Measurements from ENCODE around the gene TUBB2B. TPM values are rescaled to one million over a fixed set of nuclear protein-coding genes. Genes with fewer than 3 reads are reported as not detected.

TUBB2B gene
- polyA plus RNA-seq, 3 donors = 0.15 to 3.5 TPM; not detected in 1

GRCh38 chr6:3231247-3232016 lies 4.0 kb upstream of the TUBB2B start:
- DNase-seq = no peak
- peaks cover 27 to 44% of the 10 kb centered on the region in 2 donors for H3K4me1 ChIP-seq (ENCODE audit: control insufficient read depth in 1 of 2, insufficient read depth in 2 of 2, low read length in 2 of 2)
- H3K4me1 Mint-ChIP-seq = peaks cover 36% of the 10 kb centered on the region
- peak overlapping the region; percentile 52 for H3K4me2 ChIP-seq (replicated peaks; ENCODE audit: extremely low read depth, low read length, poor library complexity, severe bottlenecking)
- peaks cover 2 to 8% of the 10 kb centered on the region in 2 donors for H3K36me3 Mint-ChIP-seq
- intact Hi-C loops (cut with micrococcal nuclease) = no loop called here
- peaks cover 0 to 28% (median 8%) of the 10 kb centered on the region in 7 donors for H3K9me3 Mint-ChIP-seq
- TF ChIP-seq CTCF (IDR thresholded peaks at IDR 0.05) = no peak
- H3K9ac ChIP-seq (ENCODE audit: insufficient read depth, low read length, poor library complexity, severe bottlenecking) = no peak overlapping the region
- peak overlapping the region; percentile 55 for H2AFZ ChIP-seq (ENCODE audit: insufficient read depth, low read depth, low read length, poor library complexity, severe bottlenecking)
- no peak overlapping the region for H3K27ac ChIP-seq (ENCODE audit: low read depth in 1 of 2, low read length in 2 of 2)
- peaks cover 72 to 91% of the 10 kb centered on the region in 2 donors for H3K27me3 ChIP-seq (ENCODE audit: control insufficient read depth in 2 of 2, insufficient read depth in 2 of 2, low read length in 2 of 2)
- H3K27me3 Mint-ChIP-seq (ENCODE audit: low read depth in 3 of 3) = peaks cover 93 to 97% (median 94%) of the 10 kb centered on the region in 3 donors
- no peaks in the 10 kb centered on the region for H3K79me2 ChIP-seq (ENCODE audit: insufficient read depth, low read length)
- H3K9me3 ChIP-seq (replicated peaks in 1 of 2; ENCODE audit: control insufficient read depth in 1 of 2, insufficient read depth in 1 of 2, low read length in 2 of 2) = peaks cover 0 to 36% of the 10 kb centered on the region in 2 donors
- H3K36me3 ChIP-seq (replicated peaks in 1 of 2; ENCODE audit: control insufficient read depth in 1 of 2, insufficient read depth in 2 of 2, low read length in 2 of 2) = no peaks in the 10 kb centered on the region
- no peak overlapping the region for H3K27ac Mint-ChIP-seq
- peak overlapping the region; percentile 64 to 89 for H3K4me3 Mint-ChIP-seq
- H3K4me3 ChIP-seq (replicated peaks in 1 of 3; ENCODE audit: low read depth in 2 of 3, low read length in 3 of 3) = peak overlapping the region in 1 of 3 experiments; percentile 54
- WGBS (ENCODE audit: insufficient coverage) = 2% methylated on average over 35 of the region's 47 CpGs
- H4K20me1 ChIP-seq (ENCODE audit: insufficient read depth, low read length) = no peaks in the 10 kb centered on the region

- no peak for DNase-seq
- Mint-ChIP-seq H3K27ac (no peak overlapping the region), H3K4me1 (peaks cover 36% of the 10 kb centered on the region), H3K27me3 (ENCODE audit: low read depth in 3 of 3) (peaks cover 94 to 99% (median 95%) of the 10 kb centered on the region in 3 donors), H3K36me3 (peaks cover 2 to 8% of the 10 kb centered on the region in 2 donors), H3K9me3 (peaks cover 0 to 28% (median 13%) of the 10 kb centered on the region in 7 donors), H3K4me3 (peak overlapping the region; percentile 12 to 89)
- peaks cover 0 to 38% of the 10 kb centered on the region in 2 donors for H3K9me3 ChIP-seq (replicated peaks in 1 of 2; ENCODE audit: control insufficient read depth in 1 of 2, insufficient read depth in 1 of 2, low read length in 2 of 2)
- peak overlapping the region; percentile 52 for H3K4me2 ChIP-seq (replicated peaks; ENCODE audit: extremely low read depth, low read length, poor library complexity, severe bottlenecking)
- H3K79me2 ChIP-seq (ENCODE audit: insufficient read depth, low read length) = no peaks in the 10 kb centered on the region
- H4K20me1 ChIP-seq (ENCODE audit: insufficient read depth, low read length) = no peaks in the 10 kb centered on the region
- peaks cover 75 to 94% of the 10 kb centered on the region in 2 donors for H3K27me3 ChIP-seq (ENCODE audit: control insufficient read depth in 2 of 2, insufficient read depth in 2 of 2, low read length in 2 of 2)
- intact Hi-C loops (cut with micrococcal nuclease) = no loop called here
- 9% methylated on average over 5 of the region's 11 CpGs for WGBS (ENCODE audit: insufficient coverage)
- H3K36me3 ChIP-seq (replicated peaks in 1 of 2; ENCODE audit: control insufficient read depth in 1 of 2, insufficient read depth in 2 of 2, low read length in 2 of 2) = no peaks in the 10 kb centered on the region
- H3K4me1 ChIP-seq (ENCODE audit: control insufficient read depth in 1 of 2, insufficient read depth in 2 of 2, low read length in 2 of 2) = peaks cover 27 to 44% of the 10 kb centered on the region in 2 donors
- no peak for TF ChIP-seq CTCF (IDR thresholded peaks at IDR 0.05)
- H3K27ac ChIP-seq (ENCODE audit: low read depth in 1 of 2, low read length in 2 of 2) = no peak overlapping the region
- no peak overlapping the region for H3K9ac ChIP-seq (ENCODE audit: insufficient read depth, low read length, poor library complexity, severe bottlenecking)
- H3K4me3 ChIP-seq (replicated peaks in 1 of 3; ENCODE audit: low read depth in 2 of 3, low read length in 3 of 3) = no peak overlapping the region
- H2AFZ ChIP-seq (ENCODE audit: insufficient read depth, low read depth, low read length, poor library complexity, severe bottlenecking) = peak overlapping the region; percentile 55
Observed at GRCh38 chr6:3230900-3231246, 3.4 kb upstream of the TUBB2B start.

All from CD14-positive monocyte (primary cell).